GM06990 (cell line): ENCODE measurements around the gene KIF21A.

Experiments
- DNase-seq: peaks from one replicate; pipeline ENCODE4 v3.0.0-alpha.2; 2011; ENCODE audit not compliant: insufficient read length; ENCODE audit errors: extremely low read depth
- H3K27me3 ChIP-seq: replicated peaks from 2 replicates; pipeline ENCODE4 v1.6.0; 2011; ENCODE audit warnings: low read length; ENCODE audit not compliant: control insufficient read depth, insufficient read depth
- H3K36me3 ChIP-seq: 2 replicates; pipeline ENCODE4 v1.5.1; 2011; ENCODE audit warnings: low read length; ENCODE audit not compliant: control insufficient read depth, insufficient read depth
- H3K4me3 ChIP-seq: replicated peaks from 2 replicates; pipeline ENCODE4 v1.5.1; 2011; ENCODE audit warnings: low read depth, mild to moderate bottlenecking, control low read depth, low read length
- CTCF ChIP-seq: IDR thresholded peaks from 2 replicates; pipeline ENCODE4 v1.5.1; 2011; ENCODE audit warnings: low read length, control low read depth, mild to moderate bottlenecking, inconsistent platforms; ENCODE audit not compliant: insufficient read depth, poor library complexity, severe bottlenecking

The KIF21A gene

GRCh38 chr12:39365364-39366001, 77.4 kb downstream of the KIF21A start:
- Histone ChIP-seq H3K36me3 (no peaks in the 10 kb centered on the region; the same call in 1 of the 2 replicates), H3K4me3 (no peak overlapping the region), H3K27me3 (no peaks in the 10 kb centered on the region)
- no peak for DNase-seq
- no peak for TF ChIP-seq CTCF

DNA sequence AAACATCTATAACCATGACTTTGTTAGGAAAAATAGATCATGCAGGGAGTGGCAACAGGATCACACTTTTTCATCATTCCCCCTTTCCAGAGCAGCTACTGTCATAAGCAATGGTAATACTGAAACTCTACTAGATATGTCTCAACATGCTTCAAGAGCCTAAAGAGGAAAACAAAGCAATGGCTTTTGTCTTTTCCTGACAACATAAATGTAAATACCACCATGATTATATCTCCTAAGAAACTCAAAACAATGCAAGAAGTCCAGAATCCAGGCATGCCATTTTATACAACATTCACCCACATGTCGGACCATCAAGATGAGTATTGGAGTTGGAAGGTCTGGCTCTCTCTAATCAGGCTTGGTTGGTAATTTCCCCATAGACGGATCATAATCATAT, 78.7 kb downstream of the KIF21A start:
- no peak for DNase-seq
- no peak overlapping the region for H3K4me3 ChIP-seq
- TF ChIP-seq CTCF, result no peak
- H3K27me3 ChIP-seq, result no peaks in the 10 kb centered on the region
- H3K36me3 ChIP-seq, result no peaks in the 10 kb centered on the region; the same call in 1 of the 2 replicates

- TF ChIP-seq CTCF, result no peak
- no peak overlapping the region for H3K4me3 ChIP-seq
- no peaks in the 10 kb centered on the region for H3K27me3 ChIP-seq
- no peak for DNase-seq
- no peaks in the 10 kb centered on the region; the same call in 1 of the 2 replicates for H3K36me3 ChIP-seq
Observed at GRCh38 chr12:39359645-39360044, 83.3 kb downstream of the KIF21A start.

GRCh38 chr12:39357041-39357440, 85.9 kb downstream of the KIF21A start:
- no peak for DNase-seq
- Histone ChIP-seq H3K27me3 (no peaks in the 10 kb centered on the region), H3K4me3 (no peak overlapping the region), H3K36me3 (no peaks in the 10 kb centered on the region; the same call in 1 of the 2 replicates)
- no peak for TF ChIP-seq CTCF

GRCh38 chr12:39355841-39356240, 87.1 kb downstream of the KIF21A start:
- no peak for TF ChIP-seq CTCF
- no peak overlapping the region for H3K4me3 ChIP-seq
- no peaks in the 10 kb centered on the region for H3K27me3 ChIP-seq
- DNase-seq, result no peak
- H3K36me3 ChIP-seq, result no peaks in the 10 kb centered on the region

DNA sequence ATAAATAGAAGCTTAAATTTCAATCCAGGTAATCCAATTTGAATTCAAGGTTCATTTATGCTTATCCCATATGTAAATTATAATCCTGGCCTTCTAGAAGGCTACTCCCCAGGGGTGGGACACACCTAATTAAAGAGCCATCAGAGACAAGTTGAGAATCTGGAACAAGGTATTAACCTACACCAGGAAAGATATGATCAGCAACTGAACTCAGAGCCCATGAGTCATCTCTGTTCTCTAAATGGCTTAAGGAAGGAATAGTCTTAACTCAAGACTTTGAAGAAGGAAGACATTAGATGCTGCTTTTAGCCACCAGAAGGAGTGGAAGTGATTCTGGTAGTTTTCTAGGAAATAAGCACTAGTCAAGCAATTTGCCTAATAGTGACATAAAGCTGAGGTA, 88.0 kb downstream of the KIF21A start:
- no peak for TF ChIP-seq CTCF
- no peak for DNase-seq
- no peaks in the 10 kb centered on the region for H3K27me3 ChIP-seq
- H3K36me3 ChIP-seq, result no peaks in the 10 kb centered on the region
- no peak overlapping the region for H3K4me3 ChIP-seq
